Ishikawa (cell line): ENCODE results near the gene RGS7.

ENCODE experiments used
- CEBPB ChIP-seq: IDR thresholded peaks from 2 replicates; pipeline ENCODE4 v1.6.1; 2012
- CREB1 ChIP-seq: IDR thresholded peaks from 2 replicates; pipeline ENCODE4 v1.6.1; 2012; ENCODE audit warnings: low read depth
- EGR1 ChIP-seq: IDR thresholded peaks from 2 replicates; pipeline ENCODE4 v1.6.1; 2012
- EP300 ChIP-seq: IDR thresholded peaks from 2 replicates; pipeline ENCODE4 v1.6.1; 2012; ENCODE audit warnings: borderline replicate concordance
- FOXM1 ChIP-seq: IDR thresholded peaks from 2 replicates; pipeline ENCODE4 v1.6.1; 2012; ENCODE audit warnings: low read depth, borderline replicate concordance
- MAX ChIP-seq: IDR thresholded peaks from 2 replicates; pipeline ENCODE4 v1.6.1; 2012
- NFIC ChIP-seq: IDR thresholded peaks from 2 replicates; pipeline ENCODE4 v1.6.1; 2012
- RAD21 ChIP-seq: IDR thresholded peaks from 2 replicates; pipeline ENCODE4 v1.6.1; 2012; ENCODE audit warnings: low read depth
- REST ChIP-seq: IDR thresholded peaks from 2 replicates; pipeline ENCODE4 v1.6.1; 2012; ENCODE audit warnings: low read depth, mild to moderate bottlenecking
- TAF1 ChIP-seq: IDR thresholded peaks from 2 replicates; pipeline ENCODE4 v1.6.1; 2012; ENCODE audit warnings: low read depth, mild to moderate bottlenecking
- TCF12 ChIP-seq: IDR thresholded peaks from 2 replicates; pipeline ENCODE4 v1.6.1; 2012; ENCODE audit warnings: low read depth
- TEAD4 ChIP-seq: IDR thresholded peaks from 2 replicates; pipeline ENCODE4 v1.6.1; 2012
- USF1 ChIP-seq: IDR thresholded peaks from 2 replicates; pipeline ENCODE4 v1.6.1; 2012
- YY1 ChIP-seq: IDR thresholded peaks from 2 replicates; pipeline ENCODE4 v1.6.1; 2012; ENCODE audit warnings: low read depth
- ZBTB7A ChIP-seq: IDR thresholded peaks from 2 replicates; pipeline ENCODE4 v1.6.1; 2012; ENCODE audit warnings: low read depth

RGS7 gene

GRCh38 chr1:241161188-241161689 lies 195.8 kb downstream of the RGS7 start:
- TF ChIP-seq EGR1 (no peak), RAD21 (no peak), TAF1 (no peak), NFIC (no peak), ZBTB7A (no peak), REST (no peak), MAX (no peak), CEBPB (no peak), TCF12 (no peak), CREB1 (no peak), FOXM1 (no peak), USF1 (no peak), TEAD4 (no peak), EP300 (no peak), YY1 (no peak)

GRCh38 chr1:241157435-241157834 lies 199.6 kb downstream of the RGS7 start:
- no peak for TF ChIP-seq CREB1
- no peak for TF ChIP-seq YY1
- TF ChIP-seq CEBPB: no peak
- no peak for TF ChIP-seq ZBTB7A
- no peak for TF ChIP-seq REST
- TF ChIP-seq TCF12: no peak
- no peak for TF ChIP-seq NFIC
- no peak for TF ChIP-seq EP300
- TF ChIP-seq MAX: no peak

GRCh38 chr1:241156231-241156965 lies 200.6 kb downstream of the RGS7 start:
- TF ChIP-seq TEAD4 (no peak), TAF1 (no peak), EP300 (no peak), CREB1 (no peak), EGR1 (no peak), USF1 (no peak), TCF12 (no peak), NFIC (no peak), MAX (no peak), REST (no peak), ZBTB7A (no peak)

GRCh38 chr1:241145881-241146280 lies 211.1 kb downstream of the RGS7 start:
- no peak for TF ChIP-seq YY1
- TF ChIP-seq EGR1: no peak
- TF ChIP-seq FOXM1: no peak
- no peak for TF ChIP-seq TEAD4
- TF ChIP-seq MAX: no peak
- no peak for TF ChIP-seq TAF1
- TF ChIP-seq REST: no peak
- no peak for TF ChIP-seq EP300
- TF ChIP-seq RAD21: no peak
- TF ChIP-seq CEBPB: no peak
- no peak for TF ChIP-seq TCF12
